NCI-H2196 treated with DMSO at 0.1 percent for 48 hours (cell line): ENCODE results near the gene OR2T5.
"Not testable (repeated sequence)": the region's sequence is repeated elsewhere in the genome, so short reads cannot be mapped to it uniquely, and the experiment has no call there.

Experiments
- DNase-seq: peaks from one replicate; lab custom pipeline; 2025; ENCODE audit not compliant: unreplicated experiment; lab: John Stamatoyannopoulos, UW

The OR2T5 gene

DNA sequence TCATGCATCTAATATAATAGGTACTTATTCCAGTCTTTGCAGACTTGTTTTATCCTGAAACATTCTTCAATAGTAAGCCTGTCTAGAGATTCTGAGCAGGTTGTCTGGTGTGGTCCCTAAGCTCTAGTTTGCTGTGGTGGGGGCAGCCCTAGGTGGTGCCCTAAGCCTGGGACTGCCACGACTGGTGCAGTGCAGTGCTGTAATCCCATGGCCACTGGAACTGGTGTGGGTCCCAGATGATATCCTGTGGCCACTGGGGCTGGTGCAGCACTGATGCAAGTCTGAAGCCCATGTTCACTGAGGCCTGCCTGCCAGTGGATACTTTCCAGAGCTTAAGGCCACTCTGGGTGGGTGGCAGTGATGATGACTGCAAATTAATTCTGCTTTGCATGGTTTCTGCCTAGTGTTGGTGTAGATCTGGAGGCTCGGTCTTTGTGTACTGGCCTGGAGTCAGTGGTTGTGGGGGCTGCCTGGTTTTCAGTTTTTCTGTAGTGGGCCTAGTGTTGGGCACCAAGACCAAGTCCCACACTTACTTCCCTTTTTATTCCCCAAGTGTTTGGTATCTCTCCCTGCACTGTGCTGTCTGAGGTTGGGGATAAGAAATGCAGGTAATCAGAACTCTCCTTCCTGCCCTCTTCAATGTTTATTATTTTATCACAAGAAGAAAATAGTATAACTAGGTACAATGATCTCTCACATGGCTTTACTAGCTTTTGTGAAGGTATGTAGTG is 12.1 kb downstream of the OR2T5 start:
- DNase-seq = not testable (repeated sequence)

DNA sequence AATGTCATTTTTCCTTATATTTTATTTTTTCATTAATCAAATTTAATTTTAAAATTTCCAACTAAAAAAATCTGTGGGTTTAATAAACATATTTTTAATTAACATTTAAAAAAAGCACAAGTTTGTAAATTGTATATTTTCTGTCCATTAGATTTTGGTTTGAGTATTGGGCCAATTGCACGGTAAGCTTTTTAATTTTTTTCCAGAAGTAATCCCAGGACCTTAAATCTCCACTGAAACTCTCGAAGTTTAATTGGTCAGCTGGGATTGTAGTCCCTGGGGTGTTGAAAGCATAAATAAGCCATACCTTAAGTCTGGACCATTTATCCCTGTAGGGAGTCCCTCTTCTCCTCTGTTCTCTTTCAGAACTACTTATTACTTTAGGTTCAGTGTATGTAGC is 19.4 kb downstream of the OR2T5 start, which contains the start of gene OR2G6:
OR2G6 (plus strand) TSS at position 301 of the 400 bp plus-strand sequence. CDS start 13,574 bp downstream, outside the sequence.
- not testable (repeated sequence) for DNase-seq

GRCh38 chr1:248510217-248510616 is 21.8 kb downstream of the OR2T5 start:
- not testable (repeated sequence) for DNase-seq

DNA sequence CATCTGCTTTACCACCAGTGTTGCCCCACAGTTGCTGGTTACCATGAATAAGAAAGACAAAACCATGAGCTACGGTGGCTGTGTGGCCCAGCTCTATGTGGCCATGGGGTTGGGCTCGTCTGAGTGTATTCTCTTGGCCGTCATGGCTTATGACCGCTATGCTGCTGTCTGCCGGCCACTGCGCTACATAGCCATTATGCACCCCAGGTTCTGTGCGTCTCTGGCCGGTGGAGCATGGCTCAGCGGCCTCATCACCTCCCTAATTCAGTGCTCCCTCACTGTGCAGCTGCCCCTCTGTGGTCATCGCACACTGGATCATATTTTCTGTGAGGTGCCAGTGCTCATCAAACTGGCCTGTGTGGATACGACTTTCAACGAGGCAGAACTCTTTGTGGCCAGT is 33.5 kb downstream of the OR2T5 start:
- no peak for DNase-seq

DNA sequence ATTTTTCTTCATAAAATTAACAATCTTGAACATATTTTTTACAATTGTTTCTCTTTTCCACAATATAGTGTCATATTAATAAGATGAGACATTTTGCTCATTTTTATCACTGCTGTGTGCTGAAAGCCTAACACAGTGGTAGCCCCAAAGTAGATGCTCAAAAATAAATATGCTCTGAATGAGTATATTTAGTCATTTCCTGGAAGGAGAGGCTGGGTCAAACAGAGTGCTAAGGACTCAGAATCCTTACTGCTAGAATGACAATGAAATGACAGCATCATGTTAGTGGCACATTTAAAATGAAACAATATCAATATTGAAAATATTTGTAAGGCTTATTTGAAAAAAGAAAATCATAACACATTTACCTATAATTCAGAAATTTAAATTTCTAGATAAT is 49.1 kb downstream of the OR2T5 start:
- not testable (repeated sequence) for DNase-seq
